GM12892 (cell line): ENCODE measurements around the gene TUT7.

Experiments used
- DNase-seq: peaks from one replicate; pipeline ENCODE4 v3.0.0; 2011; ENCODE audit not compliant: insufficient read length
- FAIRE-seq: peaks from 2 replicates; lab custom pipeline; 2011; peaks lifted over from hg19 to GRCh38; lab: Jason Lieb, UNC
- POLR2A ChIP-seq: IDR thresholded peaks from 2 replicates; pipeline ENCODE4 v1.6.1; 2011; ENCODE audit warnings: low read depth, low read length, control low read depth
- POLR2AphosphoS5 ChIP-seq: IDR thresholded peaks from 2 replicates; pipeline ENCODE4 v1.6.1; 2011; ENCODE audit warnings: low read depth, low read length, control low read depth
- TAF1 ChIP-seq: IDR thresholded peaks from 2 replicates; pipeline ENCODE4 v1.6.1; 2011; ENCODE audit warnings: low read depth, mild to moderate bottlenecking, control low read depth, low read length, borderline replicate concordance

The TUT7 gene

GRCh38 chr9:86359151-86359879, 5.1 kb upstream of the TUT7 start:
- no peak for FAIRE-seq
- TF ChIP-seq POLR2A (no peak), TAF1 (no peak), POLR2AphosphoS5 (no peak)
- DNase-seq = no peak

DNA sequence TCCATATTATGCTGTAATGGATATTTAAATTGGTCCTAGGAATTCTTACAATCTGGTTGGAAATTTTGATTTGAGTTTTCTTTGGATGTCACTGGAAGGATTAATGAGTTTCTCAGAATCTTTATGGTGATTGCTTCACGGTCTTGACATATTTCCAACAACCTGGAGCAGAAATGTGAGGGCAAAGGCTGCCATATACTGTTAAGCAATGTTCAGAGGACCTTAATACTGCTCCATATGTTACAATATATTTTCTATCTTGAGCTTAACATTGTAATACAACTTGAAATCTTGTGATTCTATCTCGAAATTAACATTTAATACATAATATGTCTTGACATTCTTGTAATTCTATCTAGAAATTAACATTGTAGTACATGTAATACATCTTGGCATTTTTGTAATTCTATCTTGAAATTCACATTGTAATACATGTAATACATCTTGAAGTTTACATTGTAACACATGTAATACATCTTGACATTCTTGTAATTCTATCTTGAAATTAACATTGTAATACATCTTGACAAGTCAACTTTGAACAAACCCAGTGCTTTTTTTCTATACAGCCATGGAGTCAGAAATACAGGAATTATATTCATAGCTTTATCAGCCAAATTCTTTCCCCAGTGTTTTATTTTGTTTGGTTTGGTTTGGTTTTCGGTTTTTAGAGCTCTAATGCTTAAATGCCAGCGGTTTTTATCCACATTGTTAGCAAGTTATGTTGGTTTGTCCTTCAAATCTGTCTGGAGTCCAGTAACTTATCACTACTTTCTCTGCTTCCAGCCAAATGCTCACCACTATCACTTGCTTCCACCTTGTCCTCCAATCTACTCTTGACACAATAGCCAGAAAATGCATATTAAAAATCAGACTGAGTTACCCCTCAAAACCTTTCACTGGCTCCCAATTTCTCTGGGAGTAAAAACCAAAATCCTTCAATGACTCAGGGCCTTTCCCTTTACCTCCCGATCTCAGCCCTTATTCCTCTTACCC, 3.0 kb upstream of the TUT7 start:
- DNase-seq = no peak
- FAIRE-seq = no peak
- no peak for TF ChIP-seq POLR2A
- no peak for TF ChIP-seq TAF1
- no peak for TF ChIP-seq POLR2AphosphoS5

- DNase-seq (no peak), FAIRE-seq (peak; percentile 30)
- no peak for TF ChIP-seq TAF1
- TF ChIP-seq POLR2A = no peak
- TF ChIP-seq POLR2AphosphoS5 = no peak
Observed at GRCh38 chr9:86355814-86356213, 1.6 kb upstream of the TUT7 start.

DNA sequence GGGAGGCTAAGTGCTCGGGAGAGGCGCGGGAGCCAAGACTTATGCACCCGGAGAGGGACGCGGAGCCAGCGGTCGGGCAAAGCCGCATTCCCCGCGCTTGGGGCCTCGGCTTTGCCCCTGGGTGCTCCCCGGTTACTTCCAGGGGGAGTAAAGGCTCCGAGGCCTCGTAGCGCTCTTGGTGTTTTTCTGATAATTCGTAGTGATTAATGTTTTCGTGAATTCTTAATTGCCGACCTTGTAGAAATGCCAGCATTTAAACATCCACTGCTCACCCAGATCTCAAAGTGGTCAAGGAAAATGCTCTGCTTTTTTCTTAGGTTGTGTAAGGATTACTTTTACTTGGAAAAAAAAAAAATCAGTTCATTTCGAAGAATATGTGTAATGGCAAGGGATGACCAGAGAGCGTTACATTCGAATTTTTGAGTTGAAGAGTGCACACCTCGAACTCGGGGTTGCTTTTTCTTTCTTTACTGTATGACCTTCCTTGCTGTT, 654 bp upstream of the TUT7 start:
- FAIRE-seq = peak; percentile 71
- no peak for TF ChIP-seq POLR2AphosphoS5
- TF ChIP-seq TAF1 = no peak
- no peak for TF ChIP-seq POLR2A
- DNase-seq = no peak

DNA sequence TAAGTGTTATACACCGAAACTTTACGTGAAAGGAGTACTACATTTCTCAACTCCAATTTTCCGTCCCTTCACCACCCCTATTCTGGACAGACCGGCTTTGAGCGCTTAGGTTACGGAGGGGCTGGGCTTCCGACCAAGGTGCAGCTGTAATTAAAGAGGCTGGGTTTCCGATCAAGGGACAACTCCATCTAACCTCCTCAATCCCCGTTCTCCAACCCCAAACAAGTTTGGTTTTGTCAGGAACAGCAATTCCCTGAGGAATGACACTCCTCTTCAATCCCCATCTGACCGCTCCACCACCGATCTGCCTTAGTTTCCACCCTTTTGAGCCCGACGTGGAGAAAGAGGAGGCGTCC, 577 bp downstream of the TUT7 start:
- TF ChIP-seq POLR2A (no peak), POLR2AphosphoS5 (no peak), TAF1 (no peak)
- DNase-seq (no peak), FAIRE-seq (peak; percentile 68)

- TF ChIP-seq TAF1 (no peak), POLR2AphosphoS5 (no peak), POLR2A (no peak)
- DNase-seq = no peak
- peak; percentile 73 for FAIRE-seq
Observed at GRCh38 chr9:86352440-86353077, 1.7 kb downstream of the TUT7 start.

DNA sequence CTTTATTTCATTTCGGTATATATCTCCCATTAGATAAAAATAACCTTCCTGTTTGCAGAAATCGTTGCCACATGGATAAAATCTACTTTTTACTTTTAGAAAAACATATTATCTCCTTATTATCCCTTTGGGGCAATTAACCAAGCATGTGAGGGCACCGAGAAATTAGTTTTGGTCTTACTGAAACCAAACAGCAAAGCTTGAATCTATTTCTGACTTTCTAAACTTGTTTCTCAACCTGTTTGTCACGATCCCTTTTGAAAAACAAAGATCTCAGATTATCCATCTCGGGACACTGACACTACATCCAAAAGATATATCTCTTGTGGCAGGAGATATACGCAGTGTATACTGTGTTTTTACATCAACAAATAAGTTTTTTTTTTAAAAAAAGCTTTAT, 2.3 kb downstream of the TUT7 start:
- TF ChIP-seq POLR2AphosphoS5 = no peak
- TF ChIP-seq TAF1 = no peak
- no peak for TF ChIP-seq POLR2A
- peak; percentile 54 for FAIRE-seq
- DNase-seq = no peak

DNA sequence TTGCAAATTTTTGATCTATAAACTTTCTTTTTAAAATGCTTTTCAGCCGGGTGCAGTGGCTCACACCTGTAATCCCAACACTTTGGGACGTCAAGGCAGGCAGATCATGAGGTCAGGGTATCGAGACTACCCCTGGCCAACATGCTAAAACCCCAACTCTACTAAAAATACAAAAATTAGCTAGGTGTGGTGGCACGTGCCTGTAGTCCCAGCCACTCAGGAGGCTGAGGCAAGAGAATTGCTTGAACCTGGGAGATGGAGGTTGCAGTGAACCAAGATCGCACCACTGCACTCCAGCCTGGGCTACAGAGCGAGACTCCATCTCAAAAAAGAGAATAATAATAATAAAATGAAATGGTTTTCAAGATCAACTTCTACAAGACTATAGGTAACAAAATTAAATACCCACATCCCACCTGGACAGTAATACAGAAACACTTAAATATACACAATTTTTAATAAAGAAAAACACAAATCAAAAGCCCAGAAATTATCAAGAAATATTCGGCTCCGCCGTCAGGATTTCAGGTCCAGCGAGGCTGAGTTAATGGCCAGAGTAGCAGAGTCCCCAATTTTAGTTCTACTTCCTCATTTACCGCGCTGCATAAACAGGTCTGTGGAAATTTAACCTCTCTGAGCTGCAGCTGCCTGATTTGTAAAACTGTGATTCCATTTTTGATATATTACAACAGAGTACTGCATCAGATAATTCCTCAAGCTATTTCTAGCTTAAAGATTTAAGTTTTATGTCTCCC, 4.0 kb downstream of the TUT7 start:
- no peak for DNase-seq

DNA sequence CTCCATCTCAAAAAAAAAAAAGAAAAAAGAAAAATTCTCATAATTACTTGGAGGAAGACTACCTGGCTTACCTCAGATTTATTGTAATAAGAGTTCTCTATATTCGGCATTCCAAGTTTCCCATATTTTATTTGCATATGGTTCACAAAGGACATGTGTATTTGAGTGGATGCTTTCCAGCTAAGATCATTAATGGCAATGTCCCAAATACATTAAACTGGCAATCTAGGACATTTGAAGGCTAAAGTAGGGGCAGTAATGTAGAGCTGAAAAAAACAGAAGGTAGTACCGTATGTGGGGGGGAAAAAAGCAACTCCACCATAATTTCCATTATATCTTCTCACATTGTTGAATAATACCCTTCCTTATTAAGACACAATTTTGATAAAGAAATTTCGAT, 4.9 kb downstream of the TUT7 start:
- FAIRE-seq (no peak), DNase-seq (no peak)
- TF ChIP-seq TAF1 = no peak
- no peak for TF ChIP-seq POLR2AphosphoS5
- TF ChIP-seq POLR2A = no peak

More for the DNA sequence above, 4.0 kb downstream of the TUT7 start:
- TF ChIP-seq TAF1 (no peak), POLR2A (no peak), POLR2AphosphoS5 (no peak)
- peak; percentile 90 for FAIRE-seq

DNA sequence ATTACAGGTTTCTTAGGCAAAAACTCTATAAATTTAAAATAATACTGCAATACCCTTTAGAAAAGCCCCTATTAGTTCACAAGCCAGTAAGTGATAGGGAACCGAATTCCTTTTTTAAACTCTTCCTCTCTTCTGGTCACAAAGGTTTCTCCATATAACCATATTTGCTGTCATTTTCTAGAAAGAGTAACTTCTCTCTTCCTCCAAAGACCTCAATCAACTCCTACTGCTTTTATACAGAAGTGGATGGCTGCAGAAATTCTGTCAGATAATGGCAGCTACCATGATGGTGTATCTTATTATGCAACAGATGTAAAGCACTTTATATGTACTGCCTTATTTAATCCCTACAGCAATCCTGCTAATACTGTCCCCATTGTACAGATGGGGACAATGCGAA, 6.2 kb downstream of the TUT7 start:
- TF ChIP-seq POLR2A (no peak), TAF1 (no peak), POLR2AphosphoS5 (no peak)
- DNase-seq (no peak), FAIRE-seq (peak; percentile 56)
